Mammary epithelial cell (primary cell): Measurements from ENCODE around the gene TMEM184A.

Experiments
- EZH2 ChIP-seq: IDR thresholded peaks from 2 replicates; pipeline ENCODE4 v1.6.1; 2012; ENCODE audit warnings: low read length, inconsistent platforms, borderline replicate concordance
- TF ChIP-seq, protein P1 (sequence below), 2 donors: IDR thresholded peaks in 1 of 2; conservative IDR thresholded peaks in 1 of 2; 2 replicates each; pipeline ENCODE4 v1.5.1; 2011 to 2012; ENCODE audit warnings: inconsistent platforms in 2 of 2, low read length in 2 of 2, mild to moderate bottlenecking in 2 of 2, control low read depth in 1 of 2, low read depth in 1 of 2; ENCODE audit not compliant: insufficient read depth in 1 of 2; ENCODE audit errors: extremely low read depth in 1 of 2

DNA sequence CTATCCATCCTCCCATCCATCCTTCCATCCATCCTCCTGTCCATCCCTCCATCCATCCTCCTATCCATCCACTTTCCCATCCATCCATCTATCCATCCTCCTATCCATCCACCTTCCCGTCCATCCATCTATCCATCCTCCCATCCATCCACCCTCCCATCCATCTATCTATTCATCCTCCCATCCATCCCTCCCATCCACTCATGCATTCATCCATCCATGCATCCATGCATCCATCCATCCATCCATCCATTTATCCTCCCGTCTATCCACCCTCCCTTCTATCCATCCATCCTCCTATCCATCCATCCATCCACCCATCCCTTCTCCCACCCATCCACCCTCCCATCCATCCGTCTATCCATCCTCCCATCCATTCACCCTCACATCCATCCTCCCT is 39.0 kb upstream of the TMEM184A start:
- no peak for TF ChIP-seq EZH2
- TF ChIP-seq, protein P1, sequence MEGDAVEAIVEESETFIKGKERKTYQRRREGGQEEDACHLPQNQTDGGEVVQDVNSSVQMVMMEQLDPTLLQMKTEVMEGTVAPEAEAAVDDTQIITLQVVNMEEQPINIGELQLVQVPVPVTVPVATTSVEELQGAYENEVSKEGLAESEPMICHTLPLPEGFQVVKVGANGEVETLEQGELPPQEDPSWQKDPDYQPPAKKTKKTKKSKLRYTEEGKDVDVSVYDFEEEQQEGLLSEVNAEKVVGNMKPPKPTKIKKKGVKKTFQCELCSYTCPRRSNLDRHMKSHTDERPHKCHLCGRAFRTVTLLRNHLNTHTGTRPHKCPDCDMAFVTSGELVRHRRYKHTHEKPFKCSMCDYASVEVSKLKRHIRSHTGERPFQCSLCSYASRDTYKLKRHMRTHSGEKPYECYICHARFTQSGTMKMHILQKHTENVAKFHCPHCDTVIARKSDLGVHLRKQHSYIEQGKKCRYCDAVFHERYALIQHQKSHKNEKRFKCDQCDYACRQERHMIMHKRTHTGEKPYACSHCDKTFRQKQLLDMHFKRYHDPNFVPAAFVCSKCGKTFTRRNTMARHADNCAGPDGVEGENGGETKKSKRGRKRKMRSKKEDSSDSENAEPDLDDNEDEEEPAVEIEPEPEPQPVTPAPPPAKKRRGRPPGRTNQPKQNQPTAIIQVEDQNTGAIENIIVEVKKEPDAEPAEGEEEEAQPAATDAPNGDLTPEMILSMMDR (conservative IDR thresholded peaks at IDR 0.05 in 1 of 2, IDR thresholded peaks at IDR 0.05 in 1 of 2; ENCODE audit: extremely low read depth in 1 of 2, insufficient read depth in 1 of 2, low read depth in 1 of 2, low read length in 2 of 2) = no peak
